WTC11 (cell line): ENCODE results near the gene NFYB.

Source experiments
- ESRRA ChIP-seq: sonication (generic); formaldehyde crosslinking; IDR thresholded peaks from 2 replicates; pipeline ENCODE4 v1.8.1; 2022; ENCODE audit warnings: mild to moderate bottlenecking, missing genetic modification reagents, borderline replicate concordance
- ETV6 ChIP-seq: sonication (generic); formaldehyde crosslinking; IDR thresholded peaks from 2 replicates; pipeline ENCODE4 v1.8.1; 2022; ENCODE audit warnings: mild to moderate bottlenecking, missing genetic modification reagents
- FOXK1 ChIP-seq: sonication (generic); formaldehyde crosslinking; IDR thresholded peaks from 2 replicates; pipeline ENCODE4 v1.8.0; 2022; ENCODE audit warnings: mild to moderate bottlenecking, moderate library complexity, missing genetic modification reagents
- IRF2 ChIP-seq: sonication (generic); formaldehyde crosslinking; IDR thresholded peaks from 2 replicates; pipeline ENCODE4 v1.8.0; 2022; ENCODE audit warnings: low read depth, missing genetic modification reagents, borderline replicate concordance
- NR1H2 ChIP-seq: sonication (generic); formaldehyde crosslinking; IDR thresholded peaks from 2 replicates; pipeline ENCODE4 v1.9.0; 2021; ENCODE audit warnings: mild to moderate bottlenecking, moderate library complexity, missing genetic modification reagents
- NR2C2 ChIP-seq: sonication (generic); formaldehyde crosslinking; IDR thresholded peaks from 2 replicates; pipeline ENCODE4 v1.8.0; 2022; ENCODE audit warnings: mild to moderate bottlenecking, missing genetic modification reagents
- ZNF121 ChIP-seq: sonication (generic); formaldehyde crosslinking; IDR thresholded peaks from 2 replicates; pipeline ENCODE4 v1.8.0; 2023; ENCODE audit warnings: missing genetic modification reagents
- TF ChIP-seq, protein P1 (sequence below): fragments of 200-600 bp; IDR thresholded peaks from 2 replicates; pipeline ENCODE4 v1.8.0; 2022; ENCODE audit warnings: antibody characterized with exemption
- TF ChIP-seq, protein P2 (sequence below): fragments of 250-450 bp; sonication (Bioruptor Pico); IDR thresholded peaks from 2 replicates; pipeline ENCODE4 v1.9.0; 2021; ENCODE audit warnings: mild to moderate bottlenecking
- TF ChIP-seq, protein P3 (sequence below): sonication (generic); formaldehyde crosslinking; IDR thresholded peaks from 2 replicates; pipeline ENCODE4 v1.8.1; 2022; ENCODE audit warnings: mild to moderate bottlenecking, missing genetic modification reagents, moderate library complexity, borderline replicate concordance
- TF ChIP-seq, protein P4 (sequence below): sonication (generic); formaldehyde crosslinking; IDR thresholded peaks from 2 replicates; pipeline ENCODE4 v1.8.1; 2022; ENCODE audit warnings: low read depth, missing genetic modification reagents, borderline replicate concordance
- TF ChIP-seq, protein P5 (sequence below): sonication (generic); formaldehyde crosslinking; IDR thresholded peaks from 2 replicates; pipeline ENCODE4 v1.8.0; 2022; ENCODE audit warnings: missing genetic modification reagents

DNA sequence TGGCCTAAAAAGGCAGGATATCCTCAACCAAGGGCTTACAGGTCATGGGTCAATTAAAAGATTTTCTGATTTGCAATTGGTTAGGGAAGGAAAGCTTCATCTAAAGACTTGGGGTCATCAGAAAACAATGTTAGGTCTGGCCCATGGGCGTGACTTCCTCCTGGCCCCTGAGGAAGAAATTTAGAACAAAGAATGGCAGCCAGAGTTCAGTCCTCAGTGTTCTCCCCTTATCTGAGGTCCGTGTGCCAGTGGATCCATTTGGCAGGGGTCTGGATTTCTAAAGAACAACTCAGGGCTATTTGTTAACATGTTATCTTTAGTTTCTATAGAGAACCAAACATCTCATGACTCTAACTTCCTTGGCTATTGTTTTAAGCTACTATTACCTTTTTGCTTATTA, 27.8 kb upstream of the NFYB start:
- TF ChIP-seq IRF2 (CRISPR knock-in tag) (no peak), NR1H2 (CRISPR knock-in tag) (no peak), ZNF121 (CRISPR knock-in tag) (no peak), FOXK1 (CRISPR knock-in tag) (no peak), NR2C2 (CRISPR knock-in tag) (no peak), ESRRA (CRISPR knock-in tag) (no peak), ETV6 (CRISPR knock-in tag) (no peak)
- TF ChIP-seq, protein P1, sequence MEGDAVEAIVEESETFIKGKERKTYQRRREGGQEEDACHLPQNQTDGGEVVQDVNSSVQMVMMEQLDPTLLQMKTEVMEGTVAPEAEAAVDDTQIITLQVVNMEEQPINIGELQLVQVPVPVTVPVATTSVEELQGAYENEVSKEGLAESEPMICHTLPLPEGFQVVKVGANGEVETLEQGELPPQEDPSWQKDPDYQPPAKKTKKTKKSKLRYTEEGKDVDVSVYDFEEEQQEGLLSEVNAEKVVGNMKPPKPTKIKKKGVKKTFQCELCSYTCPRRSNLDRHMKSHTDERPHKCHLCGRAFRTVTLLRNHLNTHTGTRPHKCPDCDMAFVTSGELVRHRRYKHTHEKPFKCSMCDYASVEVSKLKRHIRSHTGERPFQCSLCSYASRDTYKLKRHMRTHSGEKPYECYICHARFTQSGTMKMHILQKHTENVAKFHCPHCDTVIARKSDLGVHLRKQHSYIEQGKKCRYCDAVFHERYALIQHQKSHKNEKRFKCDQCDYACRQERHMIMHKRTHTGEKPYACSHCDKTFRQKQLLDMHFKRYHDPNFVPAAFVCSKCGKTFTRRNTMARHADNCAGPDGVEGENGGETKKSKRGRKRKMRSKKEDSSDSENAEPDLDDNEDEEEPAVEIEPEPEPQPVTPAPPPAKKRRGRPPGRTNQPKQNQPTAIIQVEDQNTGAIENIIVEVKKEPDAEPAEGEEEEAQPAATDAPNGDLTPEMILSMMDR: no peak
- TF ChIP-seq, protein P2, sequence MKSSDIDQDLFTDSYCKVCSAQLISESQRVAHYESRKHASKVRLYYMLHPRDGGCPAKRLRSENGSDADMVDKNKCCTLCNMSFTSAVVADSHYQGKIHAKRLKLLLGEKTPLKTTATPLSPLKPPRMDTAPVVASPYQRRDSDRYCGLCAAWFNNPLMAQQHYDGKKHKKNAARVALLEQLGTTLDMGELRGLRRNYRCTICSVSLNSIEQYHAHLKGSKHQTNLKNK (CRISPR knock-in tag): no peak
- TF ChIP-seq, protein P3, sequence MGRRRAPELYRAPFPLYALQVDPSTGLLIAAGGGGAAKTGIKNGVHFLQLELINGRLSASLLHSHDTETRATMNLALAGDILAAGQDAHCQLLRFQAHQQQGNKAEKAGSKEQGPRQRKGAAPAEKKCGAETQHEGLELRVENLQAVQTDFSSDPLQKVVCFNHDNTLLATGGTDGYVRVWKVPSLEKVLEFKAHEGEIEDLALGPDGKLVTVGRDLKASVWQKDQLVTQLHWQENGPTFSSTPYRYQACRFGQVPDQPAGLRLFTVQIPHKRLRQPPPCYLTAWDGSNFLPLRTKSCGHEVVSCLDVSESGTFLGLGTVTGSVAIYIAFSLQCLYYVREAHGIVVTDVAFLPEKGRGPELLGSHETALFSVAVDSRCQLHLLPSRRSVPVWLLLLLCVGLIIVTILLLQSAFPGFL (CRISPR knock-in tag): no peak
- TF ChIP-seq, protein P4, sequence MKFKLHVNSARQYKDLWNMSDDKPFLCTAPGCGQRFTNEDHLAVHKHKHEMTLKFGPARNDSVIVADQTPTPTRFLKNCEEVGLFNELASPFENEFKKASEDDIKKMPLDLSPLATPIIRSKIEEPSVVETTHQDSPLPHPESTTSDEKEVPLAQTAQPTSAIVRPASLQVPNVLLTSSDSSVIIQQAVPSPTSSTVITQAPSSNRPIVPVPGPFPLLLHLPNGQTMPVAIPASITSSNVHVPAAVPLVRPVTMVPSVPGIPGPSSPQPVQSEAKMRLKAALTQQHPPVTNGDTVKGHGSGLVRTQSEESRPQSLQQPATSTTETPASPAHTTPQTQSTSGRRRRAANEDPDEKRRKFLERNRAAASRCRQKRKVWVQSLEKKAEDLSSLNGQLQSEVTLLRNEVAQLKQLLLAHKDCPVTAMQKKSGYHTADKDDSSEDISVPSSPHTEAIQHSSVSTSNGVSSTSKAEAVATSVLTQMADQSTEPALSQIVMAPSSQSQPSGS: no peak
- TF ChIP-seq, protein P5, sequence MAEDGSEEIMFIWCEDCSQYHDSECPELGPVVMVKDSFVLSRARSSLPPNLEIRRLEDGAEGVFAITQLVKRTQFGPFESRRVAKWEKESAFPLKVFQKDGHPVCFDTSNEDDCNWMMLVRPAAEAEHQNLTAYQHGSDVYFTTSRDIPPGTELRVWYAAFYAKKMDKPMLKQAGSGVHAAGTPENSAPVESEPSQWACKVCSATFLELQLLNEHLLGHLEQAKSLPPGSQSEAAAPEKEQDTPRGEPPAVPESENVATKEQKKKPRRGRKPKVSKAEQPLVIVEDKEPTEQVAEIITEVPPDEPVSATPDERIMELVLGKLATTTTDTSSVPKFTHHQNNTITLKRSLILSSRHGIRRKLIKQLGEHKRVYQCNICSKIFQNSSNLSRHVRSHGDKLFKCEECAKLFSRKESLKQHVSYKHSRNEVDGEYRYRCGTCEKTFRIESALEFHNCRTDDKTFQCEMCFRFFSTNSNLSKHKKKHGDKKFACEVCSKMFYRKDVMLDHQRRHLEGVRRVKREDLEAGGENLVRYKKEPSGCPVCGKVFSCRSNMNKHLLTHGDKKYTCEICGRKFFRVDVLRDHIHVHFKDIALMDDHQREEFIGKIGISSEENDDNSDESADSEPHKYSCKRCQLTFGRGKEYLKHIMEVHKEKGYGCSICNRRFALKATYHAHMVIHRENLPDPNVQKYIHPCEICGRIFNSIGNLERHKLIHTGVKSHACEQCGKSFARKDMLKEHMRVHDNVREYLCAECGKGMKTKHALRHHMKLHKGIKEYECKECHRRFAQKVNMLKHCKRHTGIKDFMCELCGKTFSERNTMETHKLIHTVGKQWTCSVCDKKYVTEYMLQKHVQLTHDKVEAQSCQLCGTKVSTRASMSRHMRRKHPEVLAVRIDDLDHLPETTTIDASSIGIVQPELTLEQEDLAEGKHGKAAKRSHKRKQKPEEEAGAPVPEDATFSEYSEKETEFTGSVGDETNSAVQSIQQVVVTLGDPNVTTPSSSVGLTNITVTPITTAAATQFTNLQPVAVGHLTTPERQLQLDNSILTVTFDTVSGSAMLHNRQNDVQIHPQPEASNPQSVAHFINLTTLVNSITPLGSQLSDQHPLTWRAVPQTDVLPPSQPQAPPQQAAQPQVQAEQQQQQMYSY (CRISPR knock-in tag): no peak
